GM18498 (cell line): ENCODE data around the gene HACD4.

Experiments
- ATAC-seq: cut with Tn5 transposase; IDR thresholded peaks from one replicate; pipeline ENCODE4 v1.9.1; 2021; ENCODE audit warnings: mild to moderate bottlenecking, moderate library complexity; ENCODE audit not compliant: unreplicated experiment

The HACD4 gene, protein sequence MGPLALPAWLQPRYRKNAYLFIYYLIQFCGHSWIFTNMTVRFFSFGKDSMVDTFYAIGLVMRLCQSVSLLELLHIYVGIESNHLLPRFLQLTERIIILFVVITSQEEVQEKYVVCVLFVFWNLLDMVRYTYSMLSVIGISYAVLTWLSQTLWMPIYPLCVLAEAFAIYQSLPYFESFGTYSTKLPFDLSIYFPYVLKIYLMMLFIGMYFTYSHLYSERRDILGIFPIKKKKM

DNA sequence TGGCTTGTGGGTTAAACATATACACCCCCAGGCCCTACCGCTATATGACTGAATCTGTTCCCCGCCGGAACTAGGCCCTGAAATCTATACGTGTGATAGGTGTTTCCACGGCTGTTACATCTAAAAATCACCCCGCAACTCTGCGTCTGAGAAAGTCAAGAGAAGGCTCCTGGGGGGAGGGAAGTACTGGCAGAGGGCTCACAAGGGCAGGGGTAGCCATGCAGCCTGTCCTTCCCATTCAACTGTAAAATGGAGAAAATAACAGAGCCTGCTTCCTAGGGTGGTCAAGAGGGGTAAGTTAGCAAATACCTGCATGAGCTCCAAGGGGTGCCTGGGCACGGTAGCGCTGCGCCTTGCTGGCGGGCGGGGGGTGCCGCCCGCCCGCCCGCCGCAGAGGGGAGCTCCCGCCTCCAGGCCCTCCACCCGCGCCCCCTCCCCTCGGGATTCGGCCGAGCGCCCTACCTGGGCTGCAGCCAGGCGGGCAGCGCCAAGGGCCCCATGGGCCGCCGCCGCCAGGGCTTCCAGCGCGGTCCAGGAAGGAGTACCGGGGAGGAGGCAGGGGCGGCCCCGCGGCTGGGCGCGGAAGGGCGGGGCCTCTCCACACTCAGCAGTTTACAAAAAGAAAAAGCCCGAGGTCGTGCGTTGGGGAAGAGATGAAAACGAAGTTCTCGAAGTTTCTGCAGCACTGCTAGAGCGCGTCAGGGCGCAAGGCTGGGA lies at the start of gene HACD4:
Gene HACD4, minus strand, starts transcription at position 550 of the 717 bp plus-strand sequence. Its CDS starts 50 bp downstream, at position 500.
- peak; percentile 91 for ATAC-seq

DNA sequence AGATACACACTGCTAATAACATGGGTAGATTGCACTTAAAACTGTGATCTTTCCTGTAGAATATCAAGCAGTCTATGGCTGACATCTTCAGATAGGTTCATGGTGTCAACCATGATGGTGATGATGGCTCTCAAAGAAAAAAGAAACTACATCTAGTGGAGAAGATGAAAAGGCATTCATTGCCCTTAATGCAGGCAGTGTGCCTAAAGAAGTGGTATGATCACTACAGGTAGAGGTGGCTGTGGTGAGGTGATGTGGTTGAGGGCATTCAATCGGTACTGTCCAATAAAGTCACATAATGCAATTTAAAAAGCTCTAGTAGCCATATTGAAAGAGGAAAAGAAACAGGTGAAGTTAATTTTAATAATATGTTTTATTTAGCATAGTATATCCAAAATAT lies 49.4 kb upstream of the HACD4 start:
- no peak for ATAC-seq

DNA sequence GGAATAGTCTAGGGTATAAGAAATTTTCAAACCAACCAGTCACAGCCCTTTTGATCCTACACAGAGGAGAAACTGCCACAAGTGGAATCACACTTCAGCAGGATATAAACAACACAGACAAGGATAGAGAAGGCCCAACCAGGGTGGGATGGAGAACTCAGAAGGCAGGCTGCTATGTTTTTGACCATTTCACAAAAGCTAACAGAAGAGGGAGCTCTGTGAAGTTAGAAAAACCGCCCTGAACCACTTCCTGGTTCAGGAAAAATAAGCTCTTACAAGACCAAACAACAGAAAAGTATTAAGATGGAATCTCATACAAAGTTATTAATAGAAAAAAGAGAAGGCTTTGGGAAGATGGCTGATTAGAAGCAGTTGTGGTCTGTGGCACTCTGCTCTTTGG lies 47.3 kb upstream of the HACD4 start:
- no peak for ATAC-seq

DNA sequence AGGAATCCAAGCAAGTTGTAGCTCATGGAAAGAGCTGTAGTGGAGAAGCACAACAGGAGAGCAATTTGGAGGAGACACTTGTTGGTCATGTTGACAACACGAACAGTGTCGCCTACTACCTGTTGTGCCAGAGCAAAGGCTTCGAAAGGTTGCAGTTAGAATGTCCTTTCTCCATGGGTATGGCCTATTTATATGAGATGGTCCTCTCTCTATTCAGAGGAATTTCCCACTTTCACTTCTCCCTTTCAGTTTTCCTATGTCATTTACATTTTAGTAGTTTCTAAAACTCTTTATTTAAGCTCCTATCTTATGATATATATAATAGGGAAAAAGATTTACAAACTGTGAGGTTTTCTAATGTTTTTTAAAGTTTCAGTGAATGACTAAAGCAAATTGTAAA lies 46.3 kb upstream of the HACD4 start, which contains the start of gene IFNB1:
Gene IFNB1, minus strand, starts transcription at position 162 of the 400 bp plus-strand sequence. Its CDS starts 73 bp downstream, at position 89.
- ATAC-seq: no peak

DNA sequence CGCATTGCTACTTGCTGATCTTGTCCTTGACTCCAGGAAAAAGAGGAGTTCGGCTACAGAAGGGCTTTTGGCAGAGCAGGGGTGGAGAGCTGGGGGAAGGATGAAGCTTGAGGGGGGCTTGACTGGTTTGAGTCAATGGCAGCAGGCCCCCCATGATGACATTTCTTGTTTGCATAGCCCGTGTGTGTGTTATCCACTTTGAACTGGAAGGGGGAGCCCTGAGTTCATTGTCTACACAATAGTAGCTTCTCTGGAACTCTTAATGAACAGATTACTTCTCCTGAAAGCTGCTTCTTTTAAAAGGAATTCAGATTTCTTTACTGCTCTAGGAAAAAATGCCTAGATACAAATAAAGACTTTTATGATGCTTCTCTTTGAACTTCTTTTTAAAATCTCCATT lies 44.0 kb upstream of the HACD4 start:
- ATAC-seq: no peak

DNA sequence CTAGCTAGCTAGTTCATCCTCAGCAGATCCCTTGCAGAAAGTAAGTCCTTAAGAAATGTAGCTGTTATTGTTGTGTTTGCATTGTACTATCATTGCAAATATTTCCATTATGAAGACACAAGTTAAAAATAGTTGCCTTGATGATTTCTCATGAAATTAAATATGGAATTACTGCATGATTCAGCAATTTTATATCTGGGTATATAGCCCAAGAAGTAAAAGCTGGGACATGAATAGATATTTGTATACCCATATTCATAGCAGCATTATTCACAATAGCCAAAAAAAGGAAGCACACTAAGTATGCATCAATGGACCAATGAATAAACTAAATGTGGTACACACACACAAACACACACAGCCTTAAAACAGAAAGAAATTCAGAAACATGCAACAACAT lies 39.5 kb upstream of the HACD4 start:
- no peak for ATAC-seq

DNA sequence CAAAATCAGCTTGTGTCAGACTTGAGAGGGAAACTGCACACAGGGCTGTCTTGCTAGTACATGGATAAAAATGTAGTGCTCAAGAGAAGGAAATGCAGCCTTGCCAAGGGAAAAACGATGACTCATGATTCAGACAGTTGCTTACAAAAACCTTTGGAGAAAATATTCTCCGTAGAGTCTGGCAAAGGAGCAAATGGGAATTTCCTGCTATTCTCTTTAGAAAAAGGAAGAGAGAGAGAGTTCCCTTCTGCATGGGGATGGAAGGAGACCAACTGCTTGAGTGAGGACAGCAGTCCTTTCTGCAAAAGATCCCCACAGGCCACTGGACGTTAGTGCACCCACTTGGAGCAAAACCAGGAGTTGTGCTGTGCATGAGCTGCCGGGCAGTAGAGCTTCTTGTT lies 38.7 kb upstream of the HACD4 start:
- ATAC-seq: no peak

DNA sequence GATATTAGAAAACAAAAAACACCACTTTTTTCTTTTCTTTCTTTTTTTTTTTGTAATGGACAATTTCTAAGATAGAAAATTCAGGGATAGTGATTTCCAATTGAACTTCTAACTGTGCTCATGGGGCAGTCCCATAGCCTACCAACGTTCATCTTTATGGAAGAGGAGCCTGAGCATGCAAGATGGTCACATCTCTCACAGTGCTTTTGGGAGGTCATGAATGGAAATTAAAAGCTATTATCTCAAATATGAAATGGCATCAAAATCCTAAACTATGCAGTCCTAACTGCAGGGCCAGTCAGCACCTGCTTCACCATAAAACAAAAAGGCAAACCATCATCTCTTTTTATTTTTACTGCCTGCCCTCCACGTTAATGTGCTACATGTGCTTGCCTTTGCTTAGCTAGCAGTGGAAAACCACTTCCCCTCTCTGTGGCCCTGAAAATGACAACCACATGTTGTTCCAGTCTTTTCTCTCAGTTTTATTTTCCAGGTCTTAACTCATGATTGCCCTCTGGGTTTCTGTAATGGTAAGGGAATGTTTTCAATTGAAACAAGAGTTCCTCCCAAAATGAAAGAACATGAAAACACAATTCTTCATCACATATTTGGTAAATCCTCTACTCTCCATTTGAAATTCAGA lies 29.6 kb upstream of the HACD4 start:
- ATAC-seq: peak; percentile 79

DNA sequence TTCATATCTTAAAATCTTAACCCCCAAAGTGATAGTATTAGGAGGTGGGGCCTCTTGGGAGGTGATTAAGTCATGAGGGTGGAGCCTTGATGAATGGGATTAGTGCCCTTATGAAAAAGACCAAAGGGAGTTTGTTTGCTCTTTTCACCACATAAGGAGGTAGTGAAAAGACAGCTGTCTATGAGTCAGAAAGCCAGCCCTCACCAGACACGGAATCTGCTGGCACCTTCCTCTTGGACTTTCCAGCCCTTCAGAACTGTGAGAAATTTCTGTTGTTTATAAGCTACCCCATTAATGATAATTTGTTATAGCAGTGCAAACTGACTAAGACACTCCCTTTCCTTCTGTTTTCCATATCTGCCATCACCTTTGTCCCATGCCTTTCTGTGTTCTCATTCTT lies 25.5 kb upstream of the HACD4 start:
- ATAC-seq: no peak

DNA sequence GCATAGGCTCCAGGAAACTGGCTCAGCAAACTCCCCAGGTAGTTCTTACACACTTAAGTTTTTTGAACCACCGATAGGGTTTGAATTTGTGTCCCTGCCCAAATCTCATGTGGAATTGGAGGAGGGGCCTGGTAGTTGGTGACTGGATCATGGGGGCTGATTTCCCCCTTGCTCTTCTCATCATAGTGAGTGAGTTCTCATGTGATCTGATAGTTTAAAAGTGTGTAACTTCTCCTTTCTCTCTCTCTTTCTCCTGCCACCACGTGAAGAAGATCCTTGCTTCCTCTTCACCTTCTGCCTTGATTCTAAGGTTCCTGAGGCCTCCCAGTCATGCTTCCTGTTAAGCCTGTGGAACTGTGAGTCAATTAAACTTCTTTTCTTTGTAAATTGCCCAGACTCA lies 22.4 kb upstream of the HACD4 start:
- ATAC-seq: no peak

DNA sequence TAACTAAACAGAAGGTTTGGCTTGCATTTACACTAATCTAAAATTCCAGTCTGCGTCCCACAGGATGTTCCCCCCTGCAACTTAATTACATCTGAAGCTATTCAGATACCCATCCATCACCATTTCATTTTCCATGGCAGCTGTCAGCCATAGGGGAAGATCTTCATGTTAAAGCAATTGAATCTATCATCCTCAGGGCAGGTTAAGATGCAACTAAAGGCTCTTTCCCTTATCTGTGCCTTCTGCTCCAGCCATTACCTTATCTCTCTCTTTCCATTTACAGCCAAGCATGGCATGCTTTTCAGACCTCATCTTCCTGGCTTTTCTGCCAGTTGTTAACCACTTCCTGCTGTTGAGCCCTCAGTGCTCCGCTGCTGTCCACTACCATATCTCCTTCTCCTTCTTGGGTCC lies 15.8 kb upstream of the HACD4 start:
- no peak for ATAC-seq

DNA sequence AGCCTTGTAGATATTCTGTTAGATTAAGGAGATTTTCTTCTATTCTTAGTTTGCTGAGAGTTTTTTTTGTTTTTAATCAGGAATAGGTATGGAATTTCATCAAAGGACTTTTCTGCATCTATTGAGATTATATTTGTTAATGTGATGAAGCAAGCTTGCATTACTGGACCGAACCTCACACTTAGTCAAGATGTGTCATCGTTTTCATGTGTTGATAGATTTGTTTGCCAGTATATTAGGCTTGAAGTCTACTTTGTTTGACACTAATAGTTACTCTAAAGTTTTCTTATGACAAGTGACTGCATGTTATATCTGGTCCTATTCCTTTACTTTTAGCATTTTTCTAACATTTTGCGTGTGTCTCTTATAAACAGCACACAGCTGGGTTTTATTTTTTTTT lies 12.4 kb upstream of the HACD4 start:
- ATAC-seq: no peak

DNA sequence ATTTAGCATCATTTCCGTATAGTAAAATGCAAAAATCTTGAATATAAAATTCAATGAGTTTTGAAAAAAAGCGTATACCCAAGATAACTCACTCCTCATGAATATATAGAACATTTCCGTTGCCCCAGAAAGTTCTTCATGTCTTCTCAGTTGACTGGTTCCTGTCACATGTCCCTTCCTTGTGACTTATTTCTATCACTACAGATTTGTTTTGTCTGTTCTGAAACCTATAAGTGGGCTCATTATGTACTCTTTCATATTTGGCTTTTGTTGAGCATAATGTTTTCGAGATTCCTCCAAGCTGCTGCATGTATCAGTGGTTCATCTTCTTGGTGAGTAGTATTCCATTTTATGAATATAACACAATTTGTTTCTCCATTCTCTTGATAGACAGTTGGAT lies 11.0 kb upstream of the HACD4 start:
- no peak for ATAC-seq

DNA sequence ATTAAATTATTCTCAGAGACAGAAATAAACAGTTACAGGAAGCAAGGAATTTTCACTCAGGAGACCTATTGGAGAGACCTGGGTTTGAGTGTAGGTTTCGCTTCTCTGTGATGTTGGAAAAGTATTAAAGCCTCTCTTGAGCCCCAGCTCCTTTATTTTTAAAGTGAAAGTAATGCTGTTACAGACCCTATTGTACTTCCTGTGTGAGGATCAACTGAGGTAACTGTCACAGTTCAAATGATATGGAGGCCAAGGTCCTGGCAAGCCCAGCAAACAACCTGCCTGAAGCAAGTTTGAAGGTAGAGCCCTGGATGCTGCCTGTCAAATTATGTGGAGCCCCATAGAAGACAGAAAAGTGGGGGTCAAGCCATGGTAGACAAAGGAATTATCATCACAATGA lies 7.9 kb upstream of the HACD4 start:
- no peak for ATAC-seq

DNA sequence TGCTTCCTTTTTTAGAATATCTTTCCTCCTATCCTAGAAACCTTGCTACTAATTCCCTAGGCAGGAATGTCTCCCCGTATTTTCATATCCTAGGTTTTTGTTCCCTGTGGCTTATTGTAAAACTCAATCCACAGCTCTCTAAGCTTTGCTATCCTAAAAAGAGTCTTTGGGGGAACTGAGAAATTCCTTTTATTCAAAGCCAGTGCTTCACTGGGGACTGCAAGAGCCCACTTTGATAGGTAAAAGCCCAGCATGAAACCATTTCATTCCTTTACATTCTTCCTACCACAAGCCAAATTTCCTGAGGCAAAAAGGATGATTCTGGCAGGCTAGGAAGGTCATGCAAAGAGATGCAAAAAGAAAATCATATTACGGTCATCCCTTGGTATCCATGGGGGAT lies 5.8 kb upstream of the HACD4 start:
- no peak for ATAC-seq

DNA sequence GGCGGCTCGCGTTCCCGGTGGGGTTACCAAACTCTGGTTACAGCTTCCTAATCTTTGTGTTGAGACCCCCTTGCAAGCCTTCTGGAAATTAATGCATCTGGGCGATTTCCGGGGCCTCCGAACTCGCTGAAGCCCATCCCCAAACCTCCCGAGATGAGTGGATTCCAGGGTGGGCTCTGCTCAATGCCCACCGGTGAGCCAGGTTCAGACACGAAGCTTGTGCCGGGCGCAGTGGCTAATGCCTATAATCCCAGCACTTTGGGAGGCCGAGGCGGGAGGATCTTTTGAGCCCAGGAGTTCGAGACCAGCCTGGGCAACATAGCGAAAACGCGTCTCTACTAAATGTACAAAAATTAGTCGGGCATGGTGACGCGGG lies 356 bp upstream of the HACD4 start:
- ATAC-seq: no peak

DNA sequence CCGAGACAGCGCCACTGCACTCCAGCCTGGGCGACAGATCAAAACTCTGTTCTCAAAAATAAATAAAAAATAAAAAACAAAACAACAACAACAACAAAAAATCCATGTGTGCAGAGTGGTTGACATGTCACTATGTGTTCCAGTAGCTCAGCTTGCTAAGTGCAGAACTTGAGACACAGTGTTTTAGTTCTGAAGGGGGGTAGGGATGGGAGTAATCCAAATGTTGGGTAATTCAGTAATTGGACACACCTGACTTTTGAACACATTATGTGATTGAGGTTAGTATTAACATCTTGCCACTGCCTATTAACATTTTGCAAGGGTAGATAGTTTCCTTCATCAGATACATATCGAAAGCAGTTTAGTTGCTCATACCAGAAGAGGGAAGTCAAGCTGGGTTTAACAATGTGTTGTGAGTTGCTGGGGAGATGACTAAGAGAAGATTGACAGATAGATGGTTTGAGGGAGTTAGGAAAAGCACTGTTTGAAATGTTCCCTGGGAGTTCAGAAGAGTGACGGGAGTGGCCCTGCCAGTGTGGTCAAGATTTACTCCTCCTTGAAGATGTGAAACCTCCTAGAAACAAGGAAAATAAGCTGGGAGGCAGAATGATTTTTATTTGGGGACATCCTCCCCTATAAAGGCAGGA lies 928 bp downstream of the HACD4 start:
- ATAC-seq: peak; percentile 62

DNA sequence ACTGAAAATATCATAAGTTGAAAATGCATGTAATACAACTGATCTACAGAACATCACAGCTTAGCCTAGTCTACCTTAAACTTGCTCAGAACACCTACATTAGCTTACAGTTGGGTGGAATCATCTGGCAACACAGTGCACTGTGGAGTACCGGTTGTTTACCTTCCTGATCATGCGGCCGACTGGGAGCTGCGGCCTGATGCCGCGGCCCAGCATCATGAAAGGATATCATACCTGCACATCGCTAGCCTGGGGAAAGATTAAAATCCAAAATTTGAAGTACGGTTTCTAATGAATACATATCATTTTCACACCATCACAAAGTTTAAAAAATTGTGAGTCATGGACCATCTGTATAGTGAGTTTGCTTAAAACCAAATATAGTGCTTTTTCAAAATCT lies 1.8 kb downstream of the HACD4 start:
- ATAC-seq: no peak

DNA sequence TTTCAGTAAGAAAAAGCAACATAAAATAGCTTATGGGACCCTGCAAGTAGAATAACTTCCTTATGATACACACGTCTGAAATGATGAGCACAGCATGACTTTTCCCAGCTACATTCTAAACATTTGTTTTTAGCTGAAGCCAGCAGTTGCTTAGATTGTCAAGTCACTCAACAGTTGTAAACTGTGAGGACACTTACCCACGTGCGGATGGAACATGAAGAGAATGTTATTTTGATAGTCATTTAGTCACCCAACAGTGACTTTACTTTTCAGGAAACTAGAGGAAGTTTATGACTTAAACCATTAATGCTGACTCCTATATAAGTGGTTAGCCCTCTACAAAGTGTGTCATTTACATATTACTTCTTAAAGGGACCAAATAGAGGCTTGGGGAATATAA lies 3.0 kb downstream of the HACD4 start:
- ATAC-seq: no peak

DNA sequence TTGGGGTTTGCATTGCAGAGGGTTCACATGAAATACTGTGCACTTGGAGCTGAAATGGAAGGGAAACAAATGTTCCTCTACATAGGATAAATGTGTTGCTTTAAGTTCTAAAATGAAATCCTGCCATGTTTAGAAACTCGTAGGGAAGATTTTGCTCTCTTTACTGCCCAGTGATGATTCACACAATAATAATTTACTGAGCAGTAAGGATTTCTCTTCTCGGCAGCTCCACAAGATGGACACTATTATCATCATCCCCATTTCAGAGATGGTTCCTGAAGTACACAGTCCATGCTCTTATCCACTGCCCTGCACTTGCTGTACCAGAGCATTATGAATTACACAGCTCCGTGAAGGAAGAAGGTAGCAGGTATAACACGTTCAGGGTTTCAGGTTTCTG lies 4.1 kb downstream of the HACD4 start:
- no peak for ATAC-seq

DNA sequence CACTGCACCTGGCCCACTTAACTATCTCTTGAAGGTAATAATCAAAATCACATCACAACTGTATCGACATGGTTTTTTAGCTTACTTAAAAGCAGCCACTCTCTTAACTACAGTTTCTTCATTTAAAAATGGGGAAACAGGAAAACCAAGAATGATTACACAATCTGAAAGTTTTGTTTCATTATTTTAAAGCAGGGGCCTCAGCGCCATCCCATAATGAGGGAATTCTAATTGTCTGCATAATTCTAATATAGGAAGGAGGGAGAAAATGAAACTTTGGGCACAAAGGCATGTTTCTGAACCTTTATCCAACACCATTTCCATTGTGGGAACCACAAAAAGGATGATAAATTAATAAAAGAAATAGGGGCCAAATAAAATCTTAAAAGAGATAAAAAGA lies 7.6 kb downstream of the HACD4 start:
- ATAC-seq: no peak

DNA sequence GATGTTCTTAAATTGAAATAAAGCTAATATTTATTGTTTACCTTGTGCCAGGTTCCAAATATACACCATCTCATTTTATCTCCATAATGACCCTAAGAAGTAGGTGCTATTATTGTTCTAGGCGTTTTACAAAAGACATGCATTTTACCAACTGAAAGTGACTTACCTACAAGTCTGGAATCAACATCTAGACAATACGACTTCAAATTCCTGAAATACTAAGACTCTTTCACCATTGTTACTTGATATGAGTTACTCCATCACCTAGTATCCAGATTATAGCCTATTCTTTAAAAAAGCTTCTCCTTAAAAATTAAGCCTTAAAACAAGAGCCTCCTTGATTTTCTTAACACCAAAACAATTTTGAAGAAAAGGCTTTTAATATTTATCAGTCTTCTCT lies 13.3 kb downstream of the HACD4 start:
- ATAC-seq: no peak
